Upper lobe of left lung (tissue), 4 donors: ENCODE results near the gene EGFR.

Source experiments
- CTCF ChIP-seq, 6 experiments: fragments of 450-650 bp in 4 of 6; fragments of 200-600 bp in 2 of 6; sonication (generic) in 2 of 6; IDR thresholded peaks; one replicate each; pipeline ENCODE4 v1.5.1; 2016 to 2019; ENCODE audit warnings: antibody characterized with exemption in 6 of 6
- EP300 ChIP-seq, 4 donors: sonication (generic); formaldehyde crosslinking; IDR thresholded peaks; one replicate each; pipeline ENCODE4 v1.5.1; 2017; ENCODE audit warnings: antibody characterized with exemption in 4 of 4, control low read depth in 2 of 4
- POLR2AphosphoS5 ChIP-seq, 2 donors: sonication (generic); formaldehyde crosslinking; IDR thresholded peaks; one replicate each; pipeline ENCODE4 v1.5.1; 2017; ENCODE audit warnings: antibody characterized with exemption in 2 of 2

DNA sequence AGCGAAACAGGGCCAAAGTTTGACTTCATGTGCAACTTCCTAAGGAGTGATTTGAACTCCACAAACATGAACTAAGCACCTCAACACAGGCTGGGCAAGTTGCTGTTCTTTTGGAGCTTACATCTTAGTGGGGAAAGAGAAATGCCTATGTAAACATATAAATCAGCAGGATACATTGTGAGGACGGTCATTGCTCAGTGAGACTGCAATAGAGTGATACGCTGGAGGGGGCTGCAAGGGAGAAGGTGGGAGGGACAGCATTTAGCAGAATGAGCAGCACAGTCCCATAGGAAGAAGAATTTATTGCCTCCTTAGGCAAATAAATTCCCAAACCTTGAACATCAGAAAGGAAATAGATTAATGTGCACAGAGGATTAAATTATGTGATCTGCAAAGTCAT, 90.0 kb downstream of the EGFR start:
- TF ChIP-seq POLR2AphosphoS5 (IDR thresholded peaks at IDR 0.05) (no peak), CTCF (IDR thresholded peaks at IDR 0.05) (no peak), EP300 (IDR thresholded peaks at IDR 0.05) (no peak)
